NCI-H774 (cell line): ENCODE measurements around the gene PCDH9.

ENCODE experiments used
- DNase-seq: peaks from one replicate; lab custom pipeline; 2025; lab: John Stamatoyannopoulos, UW

Gene PCDH9

GRCh38 chr13:67225252-67226159 lies 4.6 kb downstream of the PCDH9 start:
- DNase-seq = no peak

GRCh38 chr13:67224148-67224846 lies 5.8 kb downstream of the PCDH9 start:
- DNase-seq = peak; percentile 21

GRCh38 chr13:67223742-67224141 lies 6.4 kb downstream of the PCDH9 start:
- no peak for DNase-seq

GRCh38 chr13:67223024-67223423 lies 7.1 kb downstream of the PCDH9 start:
- no peak for DNase-seq

- DNase-seq = no peak
Observed at GRCh38 chr13:67221630-67222226, 8.4 kb downstream of the PCDH9 start.

- no peak for DNase-seq
Observed at GRCh38 chr13:67219113-67219512, 11.0 kb downstream of the PCDH9 start.

GRCh38 chr13:67217880-67218279 lies 12.3 kb downstream of the PCDH9 start:
- DNase-seq = no peak

GRCh38 chr13:67216864-67217263 lies 13.3 kb downstream of the PCDH9 start:
- no peak for DNase-seq

- DNase-seq = no peak
Observed at GRCh38 chr13:67210208-67210607, 19.9 kb downstream of the PCDH9 start.

GRCh38 chr13:67208552-67208951 lies 21.6 kb downstream of the PCDH9 start:
- no peak for DNase-seq

- DNase-seq = no peak
Observed at GRCh38 chr13:67204764-67205163, 25.4 kb downstream of the PCDH9 start.

- no peak for DNase-seq
Observed at GRCh38 chr13:67200605-67201004, 29.5 kb downstream of the PCDH9 start.

- DNase-seq = no peak
Observed at GRCh38 chr13:67200183-67200582, 30.0 kb downstream of the PCDH9 start.

GRCh38 chr13:67197704-67198103 lies 32.4 kb downstream of the PCDH9 start:
- DNase-seq = no peak

- DNase-seq = no peak
Observed at GRCh38 chr13:67193979-67194378, 36.2 kb downstream of the PCDH9 start.

- DNase-seq = no peak
Observed at GRCh38 chr13:67192751-67193150, 37.4 kb downstream of the PCDH9 start.

GRCh38 chr13:67186995-67187569 lies 43.1 kb downstream of the PCDH9 start:
- DNase-seq = no peak

GRCh38 chr13:67184247-67184646 lies 45.9 kb downstream of the PCDH9 start:
- no peak for DNase-seq

GRCh38 chr13:67183151-67183550 lies 47.0 kb downstream of the PCDH9 start:
- DNase-seq = no peak

GRCh38 chr13:67175836-67176459 lies 54.2 kb downstream of the PCDH9 start:
- no peak for DNase-seq

GRCh38 chr13:67168384-67168783 lies 61.8 kb downstream of the PCDH9 start:
- no peak for DNase-seq

- DNase-seq = no peak
Observed at GRCh38 chr13:67167420-67167819, 62.7 kb downstream of the PCDH9 start.
